Mucosa of descending colon (tissue), 3 donors: ENCODE data around the gene PLSCR3. TPM values are rescaled to one million over a fixed set of nuclear protein-coding genes. Genes with fewer than 3 reads are reported as not detected.
"Not testable (repeated sequence)": the region's sequence is repeated elsewhere in the genome, so short reads cannot be mapped to it uniquely, and the experiment has no call there.

ENCODE experiments used
- ATAC-seq: fragments of 200-7000 bp; cut with Tn5 transposase; one replicate; pipeline ENCODE4 v1.9.1; 2020; ENCODE audit warnings: mild to moderate bottlenecking, moderate library complexity
- DNase-seq, 3 donors: peaks; one replicate each; pipeline ENCODE4 v3.0.0-alpha.2; 2020
- H3K36me3 ChIP-seq: fragments of 200-600 bp; one replicate; pipeline ENCODE4 v1.8.0; 2021; ENCODE audit warnings: low read depth, mild to moderate bottlenecking
- H3K4me1 ChIP-seq: fragments of 200-600 bp; one replicate; pipeline ENCODE4 v1.8.0; 2021; ENCODE audit warnings: low read depth, mild to moderate bottlenecking
- H3K4me3 ChIP-seq: fragments of 200-600 bp; one replicate; pipeline ENCODE4 v1.8.0; 2021; ENCODE audit warnings: mild to moderate bottlenecking
- H3K9me3 ChIP-seq: fragments of 200-600 bp; one replicate; pipeline ENCODE4 v1.8.0; 2021; ENCODE audit warnings: mild to moderate bottlenecking
- CTCF ChIP-seq: fragments of 200-600 bp; IDR thresholded peaks from one replicate; pipeline ENCODE4 v1.8.0; 2022; ENCODE audit warnings: antibody characterized with exemption, mild to moderate bottlenecking
- intact Hi-C, 2 donors: fragments of 100-400 bp; cut with DNase I in 1 of 2; cut with micrococcal nuclease in 1 of 2; formaldehyde crosslinking; loops; one replicate each; pipeline versions ENCODE4 v1.11.0 to v1.11.1; 2022; cut with DNase I, micrococcal nuclease
- total RNA-seq, 3 donors: library from RNA; stranded (reverse); fragmentation: NEBNext Ultra II Directional in 2 of 3; extraction: Animal tissue kit (Norgen Biotek cat#: 25700) in 2 of 3; gene quantifications; one replicate each; pipeline versions ENCODE4 v1.2.1 to v1.2.4, GENCODE V29; 2021 to 2023
- donor health status: DM: no; HTN: no; CAD: no; lungs with moderate emphysema.
- donor health status: DM: no; HTN: no; CAD: no.
- donor health status: DM: no; HTN: yes; CAD: no.

PLSCR3 gene
- total RNA-seq, 3 donors from 2014 or later: 5.5 to 21.6 (median 16.4) TPM

- no peaks in the 10 kb centered on the region for H3K9me3 ChIP-seq
- TF ChIP-seq CTCF: no peak
- no peaks in the 10 kb centered on the region for H3K36me3 ChIP-seq
- intact Hi-C loops: no loop called here
- DNase-seq (no peak), ATAC-seq (no peak)
- no peaks in the 10 kb centered on the region for H3K4me1 ChIP-seq
- no peak overlapping the region for H3K4me3 ChIP-seq
Observed at GRCh38 chr17:7367918-7368598, 26.3 kb downstream of the PLSCR3 start.

- ATAC-seq (no peak), DNase-seq (no peak)
- no peak for TF ChIP-seq CTCF
- Histone ChIP-seq H3K36me3 (no peaks in the 10 kb centered on the region), H3K9me3 (no peaks in the 10 kb centered on the region), H3K4me3 (no peak overlapping the region), H3K4me1 (no peaks in the 10 kb centered on the region)
- intact Hi-C loops: no loop called here
Observed at GRCh38 chr17:7367083-7367482, 27.2 kb downstream of the PLSCR3 start.

GRCh38 chr17:7365963-7366362 lies 28.4 kb downstream of the PLSCR3 start:
- H3K4me3 ChIP-seq, H3K36me3 ChIP-seq, H3K4me1 ChIP-seq, intact Hi-C loops, H3K9me3 ChIP-seq, ATAC-seq, DNase-seq: not testable (repeated sequence)

- H3K36me3 ChIP-seq: no peaks in the 10 kb centered on the region
- no peaks in the 10 kb centered on the region for H3K4me1 ChIP-seq
- DNase-seq (no peak), ATAC-seq (no peak)
- no peak overlapping the region for H3K4me3 ChIP-seq
- intact Hi-C loops: no loop called here
- TF ChIP-seq CTCF: no peak
- H3K9me3 ChIP-seq: no peaks in the 10 kb centered on the region
Observed at GRCh38 chr17:7363311-7363710, 31.0 kb downstream of the PLSCR3 start.

GRCh38 chr17:7361906-7362305 lies 32.4 kb downstream of the PLSCR3 start:
- no peaks in the 10 kb centered on the region for H3K36me3 ChIP-seq
- intact Hi-C loops: no loop called here
- ATAC-seq (no peak), DNase-seq (no peak)
- no peak for TF ChIP-seq CTCF
- H3K9me3 ChIP-seq: no peaks in the 10 kb centered on the region
- H3K4me3 ChIP-seq: no peak overlapping the region
- H3K4me1 ChIP-seq: no peaks in the 10 kb centered on the region

- Histone ChIP-seq H3K36me3 (no peaks in the 10 kb centered on the region), H3K4me1 (peaks cover 18% of the 10 kb centered on the region), H3K4me3 (no peak overlapping the region), H3K9me3 (no peaks in the 10 kb centered on the region)
- intact Hi-C loops: no loop called here
- TF ChIP-seq CTCF: no peak
- ATAC-seq: no peak
- DNase-seq: no peak
Observed at GRCh38 chr17:7357381-7357780, 36.9 kb downstream of the PLSCR3 start.
